ENCODE measurements around the gene ACO2.

ACO2 gene

GRCh38 chr22:41524809-41525449, 56.0 kb downstream of the ACO2 start:
- no peak for DNase-seq

GRCh38 chr22:41525450-41526225, 56.7 kb downstream of the ACO2 start:
- no peak for DNase-seq

DNA sequence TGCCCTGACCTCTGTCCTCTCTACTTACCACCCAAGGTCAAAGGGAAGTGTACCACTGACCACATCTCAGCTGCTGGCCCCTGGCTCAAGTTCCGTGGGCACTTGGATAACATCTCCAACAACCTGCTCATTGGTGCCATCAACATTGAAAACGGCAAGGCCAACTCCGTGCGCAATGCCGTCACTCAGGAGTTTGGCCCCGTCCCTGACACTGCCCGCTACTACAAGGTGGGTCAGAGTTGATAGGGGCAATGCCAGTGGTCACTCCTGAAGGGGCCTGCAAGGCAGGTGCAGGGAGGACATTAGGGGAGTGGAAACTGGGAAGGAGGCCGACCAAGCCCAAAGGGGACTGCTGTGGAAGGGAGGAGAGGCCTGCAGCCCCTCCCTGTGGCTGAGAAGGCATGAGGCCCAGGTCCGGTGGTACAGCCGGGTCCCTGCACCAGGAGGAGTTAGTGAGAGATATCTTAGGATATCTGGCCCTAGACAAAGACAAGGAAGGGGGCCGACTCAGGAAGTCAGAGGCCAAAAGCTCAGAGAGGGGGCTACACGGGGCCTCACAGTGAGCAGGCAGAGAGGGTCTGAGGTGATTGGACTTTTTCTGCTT, 57.4 kb downstream of the ACO2 start:
- no peak for DNase-seq

GRCh38 chr22:41526830-41527799, 58.2 kb downstream of the ACO2 start:
- no peak for DNase-seq

- no peak for DNase-seq
Measured at GRCh38 chr22:41528132-41528766, 59.3 kb downstream of the ACO2 start.

DNA sequence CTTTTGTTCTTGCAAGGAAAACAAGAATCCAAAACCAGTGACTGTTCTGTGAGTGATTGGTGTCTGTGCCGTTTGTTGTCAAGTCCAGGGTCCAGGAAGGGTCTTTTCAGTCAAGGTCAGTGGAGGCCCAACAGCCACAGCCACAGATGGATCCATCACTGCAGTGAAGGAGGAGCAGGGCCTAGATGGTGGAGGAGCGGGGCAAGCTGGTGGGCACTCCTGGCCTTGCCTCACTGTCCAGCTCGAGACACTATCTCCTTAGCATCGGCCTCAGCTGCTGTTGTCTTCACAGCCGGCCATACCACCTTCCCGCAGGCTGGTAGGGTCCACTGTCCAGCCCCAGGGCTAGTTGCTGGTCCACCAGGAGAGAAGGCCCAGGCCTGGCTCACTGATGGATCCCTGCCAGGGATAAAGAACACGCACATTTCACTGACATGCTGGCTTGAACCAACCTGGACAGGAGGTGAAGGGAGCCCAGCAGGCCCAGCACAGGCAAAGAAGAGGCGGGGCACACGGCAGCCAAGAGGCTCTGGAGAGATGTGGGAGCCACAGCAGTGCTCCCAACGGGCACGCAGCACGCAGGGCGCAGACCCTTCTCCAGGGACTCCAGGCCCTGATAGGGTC, 60.1 kb downstream of the ACO2 start:
- no peak for DNase-seq

GRCh38 chr22:41530890-41531714, 62.2 kb downstream of the ACO2 start:
- no peak for DNase-seq

DNA sequence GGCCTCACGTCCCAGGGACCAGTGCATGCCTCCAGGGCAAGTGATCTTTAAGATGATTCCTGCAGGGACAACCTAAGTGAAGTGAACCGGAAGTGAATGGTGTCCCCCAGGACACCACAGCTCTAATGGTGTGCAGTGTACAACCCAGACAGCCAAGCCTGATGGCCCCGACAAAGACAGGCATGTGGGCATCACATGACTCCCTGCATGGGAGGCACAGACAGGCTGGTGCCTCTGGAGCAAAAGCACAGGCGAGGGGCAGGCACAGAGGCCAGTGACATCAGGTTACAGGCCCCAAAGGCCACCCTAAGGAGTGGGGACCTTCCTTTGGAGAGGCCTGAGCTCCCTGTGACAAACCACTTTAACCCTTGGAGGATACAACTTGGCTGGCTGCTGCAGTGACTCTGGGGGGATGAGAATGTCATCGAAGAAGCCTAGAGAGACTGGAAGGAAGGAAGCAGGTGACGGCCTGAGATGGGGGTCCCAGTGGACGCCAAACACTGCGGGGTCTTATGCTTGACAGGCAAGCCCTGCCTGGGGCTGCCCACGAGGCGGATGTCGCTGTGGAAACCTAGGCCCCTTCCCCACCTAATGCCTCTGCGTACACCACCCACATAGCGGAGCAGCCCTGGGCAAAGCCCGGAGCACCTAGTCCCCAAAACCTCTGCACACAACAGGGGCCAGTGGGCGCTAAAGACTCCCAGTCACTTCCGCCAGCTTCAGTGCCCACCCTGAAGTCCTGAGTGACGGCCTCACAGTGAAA, 63.0 kb downstream of the ACO2 start:
- DNase-seq, result no peak

- DNase-seq, result peak; percentile 58
Measured at GRCh38 chr22:41532908-41533825, 64.2 kb downstream of the ACO2 start.

DNA sequence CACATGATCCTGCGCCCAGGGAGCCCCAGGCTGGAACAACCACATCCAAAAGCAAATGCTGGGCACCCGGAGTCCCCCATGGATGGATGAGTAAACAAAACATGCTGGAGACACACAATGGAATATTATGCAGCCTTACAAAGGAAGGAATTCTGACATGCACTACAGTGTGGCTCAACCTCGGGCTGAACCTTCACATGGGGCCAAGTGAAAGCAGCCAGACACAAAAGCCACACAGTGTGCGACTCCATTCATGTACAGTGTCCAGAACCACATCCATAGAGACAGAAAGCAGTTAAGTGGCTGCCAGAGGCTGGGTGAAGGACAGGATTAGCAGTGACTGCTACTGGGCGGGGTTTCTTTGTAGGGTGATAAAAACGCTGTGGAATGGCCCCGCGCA, 65.3 kb downstream of the ACO2 start:
- DNase-seq, result no peak

GRCh38 chr22:41535244-41535643, 66.3 kb downstream of the ACO2 start:
- DNase-seq, result peak; percentile 11

- no peak for DNase-seq
Measured at GRCh38 chr22:41537203-41537602, 68.3 kb downstream of the ACO2 start.

DNA sequence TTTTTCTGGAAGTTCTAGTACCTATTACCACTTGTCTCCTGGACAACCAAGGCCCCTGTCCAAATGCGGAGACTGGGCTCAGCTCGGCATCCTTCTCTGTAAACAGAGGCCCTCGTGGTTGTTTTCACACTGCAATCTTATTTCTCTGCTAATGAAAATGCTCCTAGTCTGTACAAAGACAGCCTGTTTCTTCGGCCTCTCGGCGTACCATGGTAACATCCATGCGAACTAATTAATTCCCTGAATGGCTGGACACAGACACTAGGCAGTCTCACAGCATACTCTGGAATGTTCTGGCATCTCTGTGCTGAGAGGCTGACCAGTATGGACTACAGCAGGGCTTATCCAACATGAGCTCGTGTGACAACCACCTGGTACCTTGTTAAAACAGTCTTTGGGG, 69.7 kb downstream of the ACO2 start:
- DNase-seq, result no peak

DNA sequence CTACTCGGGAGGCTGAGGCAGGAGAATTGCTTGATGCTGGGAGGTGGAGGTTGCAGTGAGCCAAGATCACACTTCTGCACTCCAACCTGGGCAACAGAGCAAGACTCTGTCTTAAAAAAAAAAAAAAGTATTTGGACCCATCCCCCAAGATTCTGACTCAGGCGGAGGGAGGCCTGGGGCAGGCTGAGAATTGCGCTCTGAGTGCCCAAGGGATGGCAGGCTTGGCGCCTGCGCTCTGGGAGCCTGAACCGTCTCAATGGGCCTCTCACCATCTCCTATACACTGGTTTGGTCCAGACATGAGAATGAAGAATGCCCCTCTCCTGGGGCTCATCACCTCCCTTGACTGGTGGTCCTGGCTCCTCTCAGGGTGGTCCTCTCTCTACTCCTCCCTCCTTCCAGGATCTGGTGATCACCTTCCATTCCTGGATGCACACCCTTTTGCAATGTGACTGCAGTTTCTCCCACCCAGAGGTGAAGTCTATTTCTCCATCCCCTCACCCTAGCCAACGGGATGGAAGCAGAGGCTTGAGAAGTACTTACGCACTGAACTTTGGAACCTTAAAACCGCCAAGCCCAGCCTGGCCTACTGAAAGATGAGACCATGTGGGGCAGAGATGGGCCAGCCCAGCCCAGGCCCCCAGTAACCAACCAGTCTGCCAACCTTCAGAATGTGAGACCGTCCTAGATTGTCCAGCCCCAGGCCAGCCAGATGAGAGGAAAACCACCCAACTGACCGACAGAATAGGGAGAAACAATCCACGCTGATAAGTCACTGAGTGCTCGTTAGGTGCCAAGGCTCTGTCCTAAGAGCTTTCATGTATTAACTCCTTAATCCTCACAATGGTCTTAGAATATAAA, 70.5 kb downstream of the ACO2 start:
- no peak for DNase-seq

DNA sequence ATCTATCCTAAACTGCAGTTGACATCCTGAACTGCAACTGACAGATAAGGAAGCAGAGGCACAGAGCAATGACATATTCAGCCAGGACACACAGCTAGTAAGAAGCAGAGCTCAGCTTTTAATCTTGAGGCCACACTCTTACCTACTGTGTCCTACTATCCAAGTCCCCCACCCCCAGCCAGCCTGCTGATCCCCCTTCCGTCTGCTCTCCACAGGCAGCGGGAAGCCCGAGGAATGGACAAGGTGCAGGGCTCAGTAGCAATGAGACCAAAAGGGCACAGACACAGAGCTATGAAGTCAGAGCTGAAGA, 71.0 kb downstream of the ACO2 start:
- DNase-seq, result no peak

DNA sequence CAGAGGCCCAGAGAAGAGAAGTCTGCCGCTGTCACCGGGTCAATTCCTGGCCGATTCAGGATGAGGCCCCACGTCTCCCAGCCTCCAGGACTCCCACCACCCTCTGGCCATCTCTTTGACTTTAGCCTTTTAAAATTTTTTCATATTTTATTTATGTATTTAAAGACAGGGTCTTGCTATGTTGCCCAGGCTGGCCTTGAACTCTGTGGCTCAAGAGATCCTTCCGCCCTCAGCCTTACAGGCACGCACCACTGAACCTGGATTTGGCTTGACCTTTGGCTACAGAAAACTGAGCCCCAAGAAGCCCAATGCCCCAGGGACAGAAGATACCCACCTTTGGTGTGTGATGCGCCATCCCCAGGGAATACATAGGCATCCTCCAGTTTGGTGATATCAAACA, 71.4 kb downstream of the ACO2 start:
- no peak for DNase-seq

DNA sequence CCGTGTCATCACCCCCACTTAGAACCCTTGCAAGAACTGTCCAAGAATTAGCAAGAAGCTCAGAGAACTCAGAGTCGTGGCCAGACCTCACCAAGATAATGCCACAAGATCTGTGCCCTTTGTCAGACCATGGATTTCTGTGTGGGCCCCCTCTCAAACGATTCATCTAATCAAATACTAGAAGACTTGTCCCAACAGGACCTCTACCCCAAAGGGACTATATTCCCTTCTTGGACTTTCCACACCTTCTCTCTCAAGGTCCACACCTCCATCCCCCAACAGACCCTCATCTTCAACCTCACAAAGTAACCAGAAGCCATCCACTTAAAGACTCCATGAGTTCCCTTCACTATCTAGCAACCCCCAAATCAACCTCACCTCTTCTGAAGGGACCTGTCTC, 72.6 kb downstream of the ACO2 start:
- no peak for DNase-seq

DNA sequence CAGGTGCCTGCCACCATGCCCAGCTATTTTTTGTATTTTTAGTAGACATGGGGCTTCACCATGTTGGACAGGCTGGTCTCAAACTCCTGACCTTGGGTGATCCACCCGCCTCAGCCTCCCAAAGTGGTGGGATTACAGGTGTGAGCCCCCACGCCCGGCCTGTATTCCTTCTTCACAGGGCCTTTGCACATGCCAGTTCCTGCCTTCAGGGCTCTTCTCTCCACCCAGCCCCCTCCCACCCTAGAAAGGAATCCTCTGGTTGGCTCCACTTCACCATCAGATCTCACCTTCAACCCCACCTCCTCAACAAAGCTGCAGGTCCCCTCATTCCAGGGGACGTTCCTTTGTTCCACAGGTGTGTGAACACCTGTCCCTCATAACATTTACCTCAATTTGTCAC, 73.3 kb downstream of the ACO2 start:
- DNase-seq, result no peak
